ENCODE results near the gene SPACA5.
"Not testable (repeated sequence)": the region's sequence is repeated elsewhere in the genome, so short reads cannot be mapped to it uniquely, and the experiment has no call there.

SPACA5 gene

DNA sequence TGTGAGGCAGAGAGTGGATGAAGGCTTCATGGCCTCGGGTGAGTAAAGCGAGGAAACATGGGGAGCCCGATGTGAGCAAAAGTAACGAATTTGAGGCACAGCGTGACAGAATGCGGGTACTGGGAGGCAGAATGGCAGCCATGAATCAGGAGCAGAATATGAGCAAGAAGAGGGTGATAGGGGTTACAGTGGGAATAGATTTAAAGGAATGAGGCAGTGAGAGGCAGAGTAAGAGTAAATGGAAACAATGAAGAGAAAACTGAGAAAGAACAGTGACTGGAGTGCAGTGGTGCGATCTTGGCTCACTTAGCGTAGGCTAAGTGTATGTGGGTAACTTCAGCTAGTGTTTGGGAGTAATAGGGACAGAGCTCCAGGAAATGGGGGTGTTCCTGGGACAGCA lies at the start of gene SPACA5:
TSS of gene SPACA5 (plus strand) at position 301 of the 400 bp plus-strand sequence. CDS start 815 bp downstream, outside the sequence.
- not testable (repeated sequence) for DNase-seq

GRCh38 chrX:47958206-47958605 lies 48.6 kb upstream of the SPACA5 start:
- DNase-seq: not testable (repeated sequence)

- no peak for DNase-seq
Observed at GRCh38 chrX:47958761-47959342, 47.9 kb upstream of the SPACA5 start.

DNA sequence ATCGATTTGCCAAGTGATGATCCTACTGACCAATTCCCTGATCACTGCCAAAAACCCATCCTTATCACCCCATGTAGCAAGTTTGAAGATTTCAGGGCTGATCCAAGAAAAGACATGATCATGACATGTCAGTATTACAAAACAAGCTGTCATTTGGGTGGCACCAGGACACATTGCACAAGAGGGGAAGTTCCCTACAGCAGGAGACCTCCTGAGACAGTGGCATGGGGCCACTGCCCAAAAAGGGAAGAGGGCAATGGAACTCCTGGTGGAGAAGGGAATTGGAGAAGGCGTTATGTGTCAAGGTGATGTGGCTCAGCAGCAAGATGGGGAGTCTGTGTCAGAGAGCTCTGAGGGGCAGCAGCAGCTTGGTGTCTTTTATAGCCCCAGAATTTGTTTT lies 46.4 kb upstream of the SPACA5 start:
- DNase-seq: peak in 1 of 2 donors; percentile 1

- DNase-seq: not testable (repeated sequence)
Observed at GRCh38 chrX:47961830-47962229, 45.0 kb upstream of the SPACA5 start.

- not testable (repeated sequence) for DNase-seq
Observed at GRCh38 chrX:47965526-47965925, 41.3 kb upstream of the SPACA5 start.

- no peak for DNase-seq
Observed at GRCh38 chrX:47973235-47973634, 33.6 kb upstream of the SPACA5 start.

- no peak for DNase-seq
Observed at GRCh38 chrX:47976254-47977151, 30.3 kb upstream of the SPACA5 start.

GRCh38 chrX:47991263-47992094 lies 15.3 kb upstream of the SPACA5 start:
- DNase-seq: no peak

GRCh38 chrX:47992095-47992380 lies 14.8 kb upstream of the SPACA5 start:
- no peak for DNase-seq

GRCh38 chrX:47992669-47993068 lies 14.1 kb upstream of the SPACA5 start:
- no peak for DNase-seq

- no peak for DNase-seq
Observed at GRCh38 chrX:48001260-48001659, 5.5 kb upstream of the SPACA5 start.

DNA sequence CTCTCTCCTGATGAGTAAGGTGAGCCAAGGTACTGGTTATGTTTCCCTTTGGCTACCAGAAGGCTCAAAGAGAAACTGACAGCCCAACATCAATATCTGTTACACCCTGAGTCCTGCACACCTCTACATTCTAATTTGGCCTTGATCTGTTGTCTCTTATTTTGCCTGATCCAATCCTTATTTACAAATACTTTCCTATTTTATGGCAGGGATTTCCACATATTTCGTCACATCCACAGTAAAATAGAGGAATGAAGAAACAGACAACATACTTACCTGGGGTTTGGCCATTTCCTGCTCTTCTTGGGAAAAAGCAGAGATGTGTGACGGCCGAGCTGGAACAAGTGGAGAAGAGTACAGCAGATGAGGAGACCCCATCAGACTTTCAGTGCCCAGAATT lies 4.5 kb upstream of the SPACA5 start:
- DNase-seq: no peak

DNA sequence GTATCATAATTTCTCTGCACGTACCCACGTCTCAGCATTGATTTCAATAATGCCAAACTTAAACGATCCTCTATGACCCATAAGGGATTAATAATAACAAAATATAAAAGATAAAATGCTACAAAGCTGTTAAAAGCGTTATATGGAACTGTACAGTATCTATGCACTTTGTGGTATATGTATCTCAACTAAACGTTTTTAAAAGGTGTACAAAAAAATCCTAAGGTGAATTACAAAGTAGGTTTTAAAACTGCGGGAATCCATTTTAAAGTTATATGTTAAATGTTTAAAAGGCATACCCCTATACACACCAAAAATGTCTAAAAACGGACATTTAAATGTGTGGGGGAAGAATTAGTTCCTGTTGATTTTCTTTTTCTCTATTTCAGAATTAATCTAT lies 3.9 kb upstream of the SPACA5 start:
- DNase-seq: no peak

DNA sequence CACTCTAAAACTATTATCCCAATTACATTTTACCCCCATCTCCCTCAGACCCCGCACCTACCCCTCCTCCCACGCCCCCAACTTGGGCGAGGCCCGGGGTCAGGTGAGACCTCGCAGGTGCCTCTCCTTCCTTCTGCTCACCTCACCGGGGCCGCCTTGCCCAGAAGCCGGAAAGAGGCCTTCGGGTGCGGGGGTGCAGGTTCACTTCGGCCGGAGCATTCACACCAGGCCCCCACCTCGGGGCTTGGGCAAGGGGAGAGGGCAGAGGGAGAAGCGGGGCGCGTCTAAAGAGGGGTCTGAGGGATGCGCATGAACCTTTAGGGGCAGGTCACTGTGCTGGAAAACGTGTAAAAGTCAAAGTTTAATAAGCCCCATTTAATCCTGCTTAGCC lies 3.4 kb upstream of the SPACA5 start:
- no peak for DNase-seq

DNA sequence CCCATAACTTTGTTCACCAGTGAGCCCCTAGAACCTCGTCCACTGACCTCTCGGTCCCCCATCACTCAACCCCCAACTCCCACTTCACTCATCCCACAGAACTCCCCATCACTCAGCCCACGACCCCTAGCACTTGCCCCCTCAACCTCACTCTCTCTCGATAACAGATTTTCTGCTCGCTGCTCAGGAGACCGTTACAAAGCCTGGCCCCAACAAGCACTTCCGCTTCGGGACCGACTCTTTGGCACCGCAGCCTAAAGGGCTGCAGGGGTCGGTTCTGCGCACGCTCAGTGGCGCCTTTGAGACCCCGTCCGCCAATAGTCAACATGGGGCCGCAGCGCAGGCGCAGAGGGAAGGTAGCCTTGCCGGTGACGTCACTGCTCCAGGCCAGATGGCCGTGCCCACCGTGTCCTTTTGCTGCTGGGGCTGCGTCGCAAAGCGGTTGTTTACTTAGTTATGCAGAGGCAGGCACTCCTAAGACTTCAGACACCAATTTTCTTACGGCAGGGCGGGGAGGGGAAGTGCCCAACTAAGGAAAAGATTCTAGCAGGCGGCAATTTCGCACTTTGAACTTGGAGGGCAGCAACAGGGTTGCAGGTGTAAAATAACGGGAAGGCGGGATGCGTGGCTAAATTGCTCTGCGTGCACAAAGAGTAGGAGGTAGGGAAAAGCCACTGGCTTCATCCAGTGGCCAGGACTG lies 2.9 kb upstream of the SPACA5 start, which contains the start of gene ZNF182:
TSS of gene ZNF182 (minus strand) at position 232 of the 700 bp plus-strand sequence. CDS start 1,380 bp downstream, outside the sequence.
- DNase-seq: peak; percentile 62 to 82

- not testable (repeated sequence) for DNase-seq
Observed at GRCh38 chrX:48009445-48009960, 2.7 kb downstream of the SPACA5 start.

- not testable (repeated sequence) for DNase-seq
Observed at GRCh38 chrX:48016583-48017310, 10.0 kb downstream of the SPACA5 start.

DNA sequence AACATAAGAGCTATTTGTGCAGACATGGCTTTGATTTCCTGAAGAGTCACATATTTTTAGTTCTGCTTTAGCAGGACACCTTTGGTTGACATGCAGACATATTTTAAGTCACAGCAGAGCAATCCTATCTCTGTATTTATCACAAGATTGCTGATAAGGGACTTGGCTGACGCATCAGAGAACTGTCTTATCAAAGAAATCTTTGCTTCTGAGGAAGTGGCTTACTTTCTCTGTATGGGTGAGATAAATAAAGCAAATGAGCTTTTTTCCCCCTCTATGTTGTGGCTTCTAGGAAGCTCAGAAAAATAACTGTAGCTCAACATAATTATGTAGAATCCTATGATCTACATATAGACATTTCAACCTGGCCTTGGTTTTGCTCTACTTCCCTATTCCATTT lies 13.1 kb downstream of the SPACA5 start:
- not testable (repeated sequence) for DNase-seq

DNA sequence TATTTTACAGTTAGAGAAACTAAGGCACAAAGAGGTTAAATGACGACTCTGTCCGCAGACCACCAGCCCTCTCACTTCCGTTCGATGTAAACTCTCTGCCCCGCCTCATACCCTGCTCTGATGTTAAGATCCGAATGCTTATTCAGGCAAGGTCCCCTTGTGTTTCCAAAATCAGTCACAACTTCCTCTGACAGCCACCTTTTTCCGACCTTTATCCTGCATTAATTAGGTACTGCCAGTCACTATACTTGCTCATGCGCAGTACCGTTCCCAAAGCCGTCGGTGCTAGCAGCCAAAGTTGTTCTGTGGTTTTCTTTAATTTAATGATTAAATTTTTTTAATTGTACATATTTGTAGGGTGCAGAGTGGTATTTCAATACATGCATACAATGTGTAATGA lies 13.7 kb downstream of the SPACA5 start:
- DNase-seq: peak in 1 of 2 donors; percentile 0

DNA sequence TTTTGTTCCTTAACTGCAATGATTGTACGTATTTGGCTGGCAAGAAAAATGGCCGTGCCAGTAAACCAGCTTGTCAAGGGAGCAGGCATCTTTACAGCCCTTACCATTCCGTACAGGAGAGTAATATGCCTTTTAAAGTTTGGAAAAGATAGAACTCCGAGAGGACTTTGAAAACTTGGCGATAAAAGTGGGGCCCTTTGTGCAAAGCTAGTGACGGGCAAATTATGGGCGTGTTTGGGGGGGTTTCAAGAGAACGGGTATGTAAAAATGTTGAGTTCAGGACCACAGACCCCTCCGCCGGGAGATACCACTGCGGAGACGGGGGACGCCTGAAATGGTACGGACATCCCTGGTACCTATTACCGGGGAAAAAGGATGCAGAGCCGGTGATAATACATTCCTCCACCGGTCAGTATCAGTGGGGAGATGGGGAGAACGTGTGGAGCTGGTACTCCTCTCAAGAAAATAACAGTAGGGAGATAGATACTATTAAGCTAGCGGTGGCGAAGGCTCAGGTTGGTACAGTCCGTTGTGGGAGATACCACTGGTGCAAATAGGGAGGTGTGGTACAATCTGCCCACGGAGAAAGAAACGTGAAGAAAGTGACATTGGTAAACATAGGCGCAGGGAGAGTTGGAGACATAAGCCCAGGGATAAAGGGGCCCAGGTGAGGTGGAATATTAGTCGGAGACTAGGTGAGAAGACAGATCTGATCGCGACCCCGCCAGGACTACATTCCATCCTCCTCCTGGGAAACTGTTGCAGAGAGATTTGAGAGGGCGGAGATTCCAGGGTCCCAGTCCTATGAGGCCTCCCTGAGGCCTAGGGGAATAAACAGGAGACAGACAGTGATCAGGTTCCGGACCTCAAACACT lies 14.5 kb downstream of the SPACA5 start:
- DNase-seq: peak; percentile 50 to 78

Data from bone marrow (tissue), 2 donors.